H9 (cell line): ENCODE measurements around the gene B4GAT1. TPM values are rescaled to one million over a fixed set of nuclear protein-coding genes. Genes with fewer than 3 reads are reported as not detected.
A peak's percentile ranks its signal among the peaks of the same experiment; 100 is the strongest.

Experiments used
- DNase-seq: peaks from one replicate; pipeline ENCODE4 v3.0.0-alpha.2; 2017
- H2AFZ ChIP-seq: one replicate; pipeline ENCODE4 v1.6.1; 2013; ENCODE audit warnings: mild to moderate bottlenecking, low read length, control low read depth, moderate library complexity
- H2AK5ac ChIP-seq: 2 replicates; pipeline ENCODE4 v1.6.1; 2013; ENCODE audit warnings: low read length, control low read depth, mixed read lengths; ENCODE audit not compliant: insufficient read length
- H2BK120ac ChIP-seq: one replicate; pipeline ENCODE4 v1.6.1; 2013; ENCODE audit warnings: low read depth, mild to moderate bottlenecking, low read length, control low read depth, inconsistent platforms; ENCODE audit not compliant: poor library complexity, severe bottlenecking
- H2BK12ac ChIP-seq: 2 replicates; pipeline ENCODE4 v1.6.1; 2013; ENCODE audit warnings: low read length, control low read depth, mixed read lengths, low read depth; ENCODE audit not compliant: insufficient read length
- H2BK15ac ChIP-seq: 2 replicates; pipeline ENCODE4 v1.6.1; 2013; ENCODE audit warnings: low read depth, low read length, control low read depth
- H2BK20ac ChIP-seq: one replicate; pipeline ENCODE4 v1.6.1; 2013; ENCODE audit warnings: low read depth, mild to moderate bottlenecking, low read length, control low read depth, inconsistent platforms; ENCODE audit not compliant: poor library complexity, severe bottlenecking
- H2BK5ac ChIP-seq: 2 replicates; pipeline ENCODE4 v1.6.1; 2013; ENCODE audit warnings: low read length, control low read depth, mixed read lengths; ENCODE audit not compliant: insufficient read length
- H3K14ac ChIP-seq: 2 replicates; pipeline ENCODE4 v1.6.1; 2013; ENCODE audit warnings: low read length, control low read depth; ENCODE audit not compliant: insufficient read depth
- H3K18ac ChIP-seq: 2 replicates; pipeline ENCODE4 v1.6.1; 2013; ENCODE audit warnings: low read depth, mild to moderate bottlenecking, mixed read lengths, low read length, control low read depth; ENCODE audit not compliant: insufficient read length
- H3K23ac ChIP-seq: 2 replicates; pipeline ENCODE4 v1.6.1; 2013; ENCODE audit warnings: low read length, control low read depth, mixed read lengths, low read depth; ENCODE audit not compliant: insufficient read length
- H3K23me2 ChIP-seq: 2 replicates; pipeline ENCODE4 v1.6.1; 2013; ENCODE audit warnings: low read depth, mild to moderate bottlenecking, mixed read lengths, low read length, control low read depth; ENCODE audit not compliant: insufficient read length, poor library complexity, severe bottlenecking
- H3K27ac ChIP-seq: 2 replicates; pipeline ENCODE4 v1.5.1; 2013; ENCODE audit warnings: low read length, control low read depth, mixed read lengths, low read depth; ENCODE audit not compliant: insufficient read length
- H3K27me3 ChIP-seq: 2 replicates; pipeline ENCODE4 v1.6.1; 2013; ENCODE audit warnings: low read length, control low read depth, inconsistent platforms; ENCODE audit not compliant: insufficient read depth
- H3K4ac ChIP-seq: 2 replicates; pipeline ENCODE4 v1.6.1; 2013; ENCODE audit warnings: low read depth, mild to moderate bottlenecking, control low read depth, inconsistent platforms, low read length, moderate library complexity
- H3K4me1 ChIP-seq: 2 replicates; pipeline ENCODE4 v1.6.1; 2013; ENCODE audit warnings: low read length, control low read depth, inconsistent platforms; ENCODE audit not compliant: insufficient read depth
- H3K4me2 ChIP-seq: 2 replicates; pipeline ENCODE4 v1.6.1; 2013; ENCODE audit warnings: low read length, control low read depth, mixed read lengths; ENCODE audit not compliant: insufficient read length, insufficient read depth
- H3K56ac ChIP-seq: 2 replicates; pipeline ENCODE4 v1.6.1; 2013; ENCODE audit warnings: low read depth, mild to moderate bottlenecking, mixed read lengths, low read length, control low read depth; ENCODE audit not compliant: insufficient read length
- H3K79me1 ChIP-seq: 2 replicates; pipeline ENCODE4 v1.6.1; 2013; ENCODE audit warnings: low read depth, mild to moderate bottlenecking, moderate library complexity, low read length, control low read depth, inconsistent platforms; ENCODE audit not compliant: insufficient read depth, poor library complexity, severe bottlenecking
- H3K79me2 ChIP-seq: 2 replicates; pipeline ENCODE4 v1.6.1; 2013; ENCODE audit warnings: low read length, control low read depth, inconsistent platforms; ENCODE audit not compliant: insufficient read depth
- H3K9ac ChIP-seq: 2 replicates; pipeline ENCODE4 v1.6.1; 2013; ENCODE audit warnings: low read length, control low read depth, mixed read lengths; ENCODE audit not compliant: insufficient read length; ENCODE audit errors: extremely low read depth
- H3K9me3 ChIP-seq: one replicate; pipeline ENCODE4 v1.6.1; 2013; ENCODE audit warnings: low read depth, low read length, inconsistent platforms; ENCODE audit not compliant: control insufficient read depth
- H3T11ph ChIP-seq: one replicate; pipeline ENCODE4 v1.6.1; 2013; ENCODE audit warnings: mild to moderate bottlenecking, low read length, control low read depth, inconsistent platforms
- H4K20me1 ChIP-seq: one replicate; pipeline ENCODE4 v1.6.1; 2013; ENCODE audit not compliant: control insufficient read depth, insufficient read length, insufficient read depth
- H4K5ac ChIP-seq: 2 replicates; pipeline ENCODE4 v1.6.1; 2013; ENCODE audit warnings: low read depth, mild to moderate bottlenecking, mixed read lengths, low read length, control low read depth; ENCODE audit not compliant: insufficient read length
- H4K8ac ChIP-seq: replicated peaks from 2 replicates; pipeline ENCODE4 v1.6.1; 2013; ENCODE audit warnings: low read length, control low read depth, mixed read lengths, low read depth; ENCODE audit not compliant: insufficient read length
- H4K91ac ChIP-seq: 2 replicates; pipeline ENCODE4 v1.6.1; 2013; ENCODE audit warnings: low read depth, mild to moderate bottlenecking, moderate library complexity, mixed read lengths, low read length, control low read depth; ENCODE audit not compliant: insufficient read length
- H3K27ac Mint-ChIP-seq, 3 experiments: 2 replicates in 2 of 3; 3 replicates in 1 of 3; pipeline ENCODE4 v1.8.0; 2020 to 2021; ENCODE audit warnings: mixed read lengths in 3 of 3, mild to moderate bottlenecking in 1 of 3, moderate library complexity in 1 of 3
- H3K27me3 Mint-ChIP-seq: 2 replicates; pipeline ENCODE4 v1.8.0; 2021; ENCODE audit warnings: low read depth, mild to moderate bottlenecking, moderate library complexity, mixed read lengths
- H3K36me3 Mint-ChIP-seq, 3 experiments: 2 replicates in 2 of 3; 3 replicates in 1 of 3; pipeline ENCODE4 v1.8.0; 2020 to 2021; ENCODE audit warnings: low read depth in 3 of 3, mixed read lengths in 3 of 3; ENCODE audit not compliant: insufficient read depth in 1 of 3
- H3K4me1 Mint-ChIP-seq, 2 experiments: 2 replicates each; pipeline ENCODE4 v1.8.0; 2020; ENCODE audit warnings: mixed read lengths in 2 of 2
- H3K4me3 Mint-ChIP-seq, 2 experiments: 2 replicates in 1 of 2; 3 replicates in 1 of 2; pipeline ENCODE4 v1.8.0; 2020 to 2021; ENCODE audit warnings: mild to moderate bottlenecking in 2 of 2, mixed read lengths in 2 of 2, moderate library complexity in 1 of 2
- H3K9me3 Mint-ChIP-seq, 2 experiments: 2 replicates in 1 of 2; 3 replicates in 1 of 2; pipeline ENCODE4 v1.8.0; 2020; ENCODE audit warnings: mild to moderate bottlenecking in 2 of 2, mixed read lengths in 2 of 2, moderate library complexity in 1 of 2
- CTCF ChIP-seq: fragments of 200-600 bp; sonication (generic); conservative IDR thresholded peaks from 3 replicates; pipeline ENCODE4 v1.8.0; 2021; ENCODE audit warnings: antibody characterized with exemption, mild to moderate bottlenecking
- WGBS: extraction: QIAGEN DNeasy Blood & Tissue Kit; methylation state at CpG from one replicate; pipeline ENCODE4 v1.1.7; 2013; ENCODE audit warnings: missing lambda C conversion rate, low lambda C conversion rate, mixed read lengths; ENCODE audit not compliant: insufficient read length; ENCODE audit errors: extremely low coverage; 5-methylcytosine and 5-hydroxymethylcytosine counted together
- total RNA-seq: library from RNA; stranded (reverse); gene quantifications from 2 replicates; pipeline ENCODE4 v1.2.1, GENCODE V29; 2021

B4GAT1 gene
- total RNA-seq, 1 experiment from 2014 or later, result 24.3 TPM

GRCh38 chr11:66367561-66368312, 20.3 kb upstream of the B4GAT1 start:
- H3K23me2 ChIP-seq, result peaks cover 5% of the 10 kb centered on the region
- no peaks in the 10 kb centered on the region for H4K20me1 ChIP-seq
- WGBS, result no CpG with 5 or more reads among the region's 15 CpGs
- H3K36me3 Mint-ChIP-seq, result peaks cover 44 to 69% (median 61%) of the 10 kb centered on the region in 3 experiments
- H3K4ac ChIP-seq, result no peak overlapping the region
- H3K56ac ChIP-seq, result no peak overlapping the region
- no peak overlapping the region for H3T11ph ChIP-seq
- no peak overlapping the region for H4K91ac ChIP-seq
- 0 out of 5 replicates have a peak overlapping the region, but pooled peaks of 1 of the 2 experiments have one; percentile 33 for H3K4me3 Mint-ChIP-seq
- no peak overlapping the region for H2AFZ ChIP-seq
- no peak overlapping the region for H3K18ac ChIP-seq
- H2AK5ac ChIP-seq, result no peak overlapping the region
- DNase-seq, result no peak
- no peak overlapping the region for H3K9ac ChIP-seq
- no peak overlapping the region for H2BK12ac ChIP-seq
- no peak overlapping the region for H2BK15ac ChIP-seq
- no peak overlapping the region for H2BK120ac ChIP-seq
- H4K5ac ChIP-seq, result no peak overlapping the region
- H3K4me1 Mint-ChIP-seq, result peaks cover 11 to 18% of the 10 kb centered on the region in 2 experiments
- H4K8ac ChIP-seq, result no peak overlapping the region
- H3K4me2 ChIP-seq, result no peak overlapping the region
- H3K9me3 ChIP-seq, result no peaks in the 10 kb centered on the region
- H3K27me3 ChIP-seq, result no peaks in the 10 kb centered on the region
- H3K27me3 Mint-ChIP-seq, result no peaks in the 10 kb centered on the region; the same call in 1 of the 2 replicates
- H3K79me1 ChIP-seq, result no peaks in the 10 kb centered on the region
- no peak overlapping the region for H3K14ac ChIP-seq
- H2BK5ac ChIP-seq, result no peak overlapping the region
- no peak overlapping the region for H2BK20ac ChIP-seq
- no peak overlapping the region for H3K27ac ChIP-seq
- H3K9me3 Mint-ChIP-seq, result no peaks in the 10 kb centered on the region
- H3K79me2 ChIP-seq, result no peaks in the 10 kb centered on the region; the same call in 1 of the 2 replicates
- H3K23ac ChIP-seq, result no peak overlapping the region
- TF ChIP-seq CTCF, result no peak
- H3K27ac Mint-ChIP-seq, result peak overlapping the region in 1 of 3 experiments; percentile 49; a peak in 2 of 7 replicates
- H3K4me1 ChIP-seq, result no peaks in the 10 kb centered on the region
